ENCODE measurements around the gene IGSF3.
"Not testable (repeated sequence)": the region's sequence is repeated elsewhere in the genome, so short reads cannot be mapped to it uniquely, and the experiment has no call there.

IGSF3 gene

DNA sequence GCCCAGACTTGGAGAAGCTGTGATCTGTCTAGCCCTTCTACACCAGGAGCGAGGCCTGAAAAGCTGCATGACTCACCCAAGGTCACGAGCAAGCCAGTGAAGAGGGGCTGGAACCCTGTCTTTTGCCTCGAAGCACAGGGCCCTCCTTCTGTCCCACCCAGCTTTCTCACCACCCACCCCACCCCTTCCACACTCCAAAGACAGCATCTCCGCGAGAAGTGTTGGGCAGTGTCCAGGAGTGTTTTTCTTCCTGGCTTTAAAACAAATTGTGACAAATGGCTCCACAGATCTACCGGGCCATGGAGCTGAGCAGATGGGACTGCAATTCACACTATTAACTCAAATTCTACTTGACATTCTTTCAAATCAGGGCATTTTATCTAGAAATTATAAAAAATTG is 30.9 kb downstream of the IGSF3 start:
- H3K27ac ChIP-seq: not testable (repeated sequence)

DNA sequence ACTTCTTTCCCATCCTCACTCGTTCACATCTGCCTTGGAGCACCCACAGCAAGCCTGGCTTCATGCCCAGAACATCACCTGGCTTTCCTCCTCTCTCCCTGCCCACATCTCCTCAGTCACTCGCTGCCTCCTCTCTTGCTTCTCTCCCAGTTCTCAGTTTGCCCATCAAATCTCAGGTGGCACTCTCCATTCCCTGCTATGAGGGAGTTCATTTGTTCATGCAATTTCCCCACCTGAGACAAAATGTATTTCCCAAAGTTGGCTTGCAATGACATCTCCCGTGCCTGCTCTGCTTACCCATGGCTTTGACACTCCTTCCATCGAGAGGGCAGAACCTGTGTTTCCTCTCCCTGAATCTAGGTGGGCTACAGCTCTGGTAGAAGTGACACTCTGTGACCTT is 33.1 kb downstream of the IGSF3 start:
- H3K27ac ChIP-seq: not testable (repeated sequence)

DNA sequence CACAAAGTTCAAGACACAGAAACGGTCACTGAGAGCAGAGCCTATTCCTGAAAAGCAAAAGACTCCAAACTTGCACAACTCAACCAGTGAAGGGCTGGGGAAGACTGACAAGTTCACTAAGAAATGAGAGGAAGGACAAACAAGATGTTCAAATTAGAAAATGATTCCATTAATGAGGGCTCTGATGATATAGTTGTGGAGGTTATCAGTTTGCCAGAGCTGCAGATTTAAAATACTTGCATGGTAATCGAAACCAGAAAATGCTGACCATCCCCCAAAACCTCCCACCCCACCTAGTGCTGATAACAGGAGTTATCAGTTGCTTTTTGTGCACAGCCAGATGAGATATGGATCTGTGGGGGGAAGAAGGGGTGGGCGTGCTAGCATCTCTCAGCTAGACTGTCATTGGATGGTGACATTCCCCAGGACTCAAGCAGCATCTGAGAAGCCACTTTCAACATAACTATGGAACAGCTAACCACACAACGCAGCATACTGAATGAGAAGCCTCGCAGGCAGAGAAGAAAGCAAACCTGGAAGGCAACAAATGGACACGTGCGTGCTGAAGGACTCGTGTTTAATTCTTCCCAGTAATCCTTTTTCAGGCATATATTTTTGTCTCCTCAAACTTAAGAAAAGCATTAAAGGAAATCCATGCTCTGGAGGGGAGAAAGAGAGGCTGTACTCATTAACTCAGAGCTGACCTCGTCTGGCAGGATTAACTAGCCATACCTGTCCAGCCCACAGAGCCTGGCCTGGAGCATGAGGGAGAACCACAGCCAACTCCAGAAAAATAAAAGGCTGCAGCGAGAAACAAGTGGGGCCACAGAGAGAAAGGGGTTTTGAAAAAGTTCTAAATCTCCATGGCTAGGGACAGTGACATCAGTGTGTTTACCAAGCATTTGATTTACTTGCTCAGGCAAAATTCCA is 35.3 kb downstream of the IGSF3 start:
- H3K27ac ChIP-seq: peak overlapping the region; percentile 77

DNA sequence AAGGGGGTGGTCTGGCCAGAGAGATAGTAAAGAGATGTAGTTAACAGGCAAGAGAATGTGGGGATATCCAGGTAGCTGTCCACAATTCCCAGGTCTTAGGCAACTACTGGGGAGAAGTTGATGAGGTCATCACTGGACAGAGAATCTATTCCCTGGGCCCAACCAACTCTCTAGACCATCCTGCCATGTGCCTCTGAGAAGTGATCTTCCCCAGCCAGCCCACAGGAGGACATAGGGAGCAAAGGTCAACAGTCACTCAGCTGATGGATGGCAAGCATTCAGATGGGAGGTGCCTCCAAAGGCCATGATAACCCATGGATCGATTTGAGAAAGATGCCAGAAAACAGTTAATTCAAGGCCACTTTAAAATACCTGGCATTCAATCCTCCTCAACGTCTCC is 36.0 kb downstream of the IGSF3 start:
- H3K27ac ChIP-seq: peak overlapping the region; percentile 77

DNA sequence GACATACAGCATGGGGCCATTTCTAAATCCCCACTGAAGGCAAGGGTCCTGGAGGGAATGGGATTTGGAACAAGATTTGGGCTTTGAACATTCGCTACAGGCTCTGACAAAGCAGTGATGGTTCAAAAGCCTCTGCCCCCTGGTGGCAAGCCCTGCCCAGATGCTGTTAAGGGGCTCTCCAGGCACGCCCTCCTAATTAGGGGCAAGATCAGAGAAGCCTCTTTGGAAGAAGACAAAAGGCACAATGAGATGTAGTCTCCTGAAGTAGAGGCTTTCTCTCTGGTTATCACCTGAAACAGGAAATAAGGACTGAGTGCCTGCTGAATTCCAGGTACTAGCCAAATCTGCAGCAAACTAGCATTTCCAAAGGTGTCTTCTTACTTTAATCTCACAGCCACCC is 37.5 kb downstream of the IGSF3 start:
- H3K27ac ChIP-seq: not testable (repeated sequence)

GRCh38 chr1:116629441-116629840 is 38.1 kb downstream of the IGSF3 start:
- H3K27ac ChIP-seq: not testable (repeated sequence)

DNA sequence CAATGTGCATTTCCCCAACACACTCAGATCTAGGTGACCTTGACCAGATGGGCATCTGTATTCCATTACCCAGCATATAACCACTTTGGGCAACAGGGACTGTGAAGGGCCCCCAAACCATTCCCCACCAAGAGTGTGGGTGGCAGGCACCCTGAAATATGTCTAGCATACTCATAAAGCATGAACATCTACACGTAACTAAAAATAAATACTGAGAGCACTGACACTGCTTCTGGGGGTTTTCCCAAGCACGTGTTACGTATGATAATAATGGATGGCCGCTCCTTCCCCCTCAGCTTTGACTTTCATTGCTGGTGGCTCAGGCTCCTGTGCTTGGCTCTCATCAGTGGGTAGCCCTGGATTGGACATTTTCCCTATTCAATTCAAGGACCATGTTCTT is 39.1 kb downstream of the IGSF3 start:
- no peak for TF ChIP-seq CTCF (conservative IDR thresholded peaks at IDR 0.05)
- no peak overlapping the region for H3K27ac ChIP-seq

- peak overlapping the region; percentile 60 for H3K27ac ChIP-seq
Observed at GRCh38 chr1:116627357-116627756, 40.2 kb downstream of the IGSF3 start.

DNA sequence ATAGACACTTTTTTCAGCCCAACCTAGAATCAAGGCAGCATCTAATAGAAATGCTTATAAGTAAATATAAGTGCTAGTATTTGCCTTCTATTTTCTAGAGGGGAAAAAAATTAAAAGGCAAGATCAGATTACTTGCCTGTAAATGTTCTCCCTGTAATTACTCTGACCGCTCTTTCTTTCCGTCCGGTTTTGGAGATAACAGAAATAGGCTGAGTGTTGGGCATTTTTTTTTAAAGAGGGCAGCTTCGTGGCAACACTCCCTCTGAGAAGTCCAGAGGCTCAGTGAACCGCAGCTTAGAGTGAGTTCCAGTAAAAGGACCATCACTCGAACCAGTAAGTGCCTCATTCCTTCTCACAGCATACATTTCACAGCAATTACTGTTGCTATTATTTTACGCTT is 40.6 kb downstream of the IGSF3 start:
- H3K27ac ChIP-seq: peak overlapping the region; percentile 60

- H3K27ac ChIP-seq: not testable (repeated sequence)
Observed at GRCh38 chr1:116625155-116625554, 42.4 kb downstream of the IGSF3 start.

DNA sequence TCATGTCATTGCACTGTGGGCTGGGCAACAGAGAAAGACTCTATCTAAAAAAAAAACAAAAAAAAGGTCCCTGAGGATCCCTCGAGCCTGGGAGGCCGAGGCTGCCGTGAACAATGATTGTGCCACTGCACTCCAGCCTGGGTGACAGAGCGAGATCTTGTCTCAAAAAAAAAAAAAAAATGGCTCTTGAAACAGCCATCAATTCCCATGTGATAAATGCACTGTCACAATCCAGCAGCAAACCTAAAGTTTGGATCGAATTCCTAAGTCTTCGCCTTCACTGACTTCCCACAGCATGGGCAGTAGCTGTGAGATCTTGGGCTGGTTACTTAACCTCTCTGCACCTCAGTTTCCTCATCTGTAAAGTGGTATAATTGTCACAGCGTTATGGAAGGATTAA is 43.5 kb downstream of the IGSF3 start:
- no peak overlapping the region for H3K27ac ChIP-seq
- TF ChIP-seq CTCF (conservative IDR thresholded peaks at IDR 0.05): no peak

GRCh38 chr1:116622496-116622895 is 45.0 kb downstream of the IGSF3 start:
- not testable (repeated sequence) for H3K27ac ChIP-seq

DNA sequence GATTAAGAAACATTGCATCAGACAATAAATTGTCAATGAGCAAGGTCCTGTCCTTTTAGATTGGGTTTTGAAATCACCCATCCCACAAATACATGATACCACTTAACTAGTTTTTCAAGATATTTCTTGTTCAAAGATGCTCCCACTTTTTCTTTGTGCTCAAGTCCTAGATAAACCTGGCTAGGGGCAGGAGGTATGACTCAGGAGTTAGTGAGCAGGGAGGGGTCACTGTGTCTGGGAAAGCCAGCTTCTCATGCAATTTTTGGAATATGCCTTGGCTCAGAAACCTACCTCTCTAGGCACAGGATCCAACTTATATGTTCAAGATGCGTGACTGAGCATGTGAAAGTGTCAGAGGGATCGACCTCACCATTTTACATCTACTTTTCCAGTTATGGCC is 45.8 kb downstream of the IGSF3 start:
- not testable (repeated sequence) for H3K27ac ChIP-seq

- 0 out of 2 replicates have a peak overlapping the region, but pooled peaks have one; percentile 70 for H3K27ac ChIP-seq
Observed at GRCh38 chr1:116620392-116620791, 47.1 kb downstream of the IGSF3 start.

DNA sequence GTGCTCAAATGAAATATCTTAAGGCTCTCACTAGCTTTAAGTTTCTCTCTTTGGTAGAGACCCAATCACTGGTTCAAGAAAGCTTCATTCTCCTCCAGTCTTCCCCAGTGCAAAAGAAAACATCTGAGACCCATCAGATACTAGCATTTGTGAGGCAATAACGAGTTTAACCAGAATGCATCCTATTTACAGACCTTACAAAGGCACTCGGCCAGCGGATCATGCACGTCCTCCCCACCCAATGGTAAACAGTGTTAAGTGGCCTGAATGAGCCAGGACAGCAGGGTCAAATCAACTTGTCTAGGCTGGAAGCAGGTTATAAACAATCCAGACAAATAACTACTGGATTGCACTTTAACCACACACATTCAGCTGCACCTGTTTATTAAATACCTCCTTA is 48.4 kb downstream of the IGSF3 start:
- peak overlapping the region; percentile 70 for H3K27ac ChIP-seq

DNA sequence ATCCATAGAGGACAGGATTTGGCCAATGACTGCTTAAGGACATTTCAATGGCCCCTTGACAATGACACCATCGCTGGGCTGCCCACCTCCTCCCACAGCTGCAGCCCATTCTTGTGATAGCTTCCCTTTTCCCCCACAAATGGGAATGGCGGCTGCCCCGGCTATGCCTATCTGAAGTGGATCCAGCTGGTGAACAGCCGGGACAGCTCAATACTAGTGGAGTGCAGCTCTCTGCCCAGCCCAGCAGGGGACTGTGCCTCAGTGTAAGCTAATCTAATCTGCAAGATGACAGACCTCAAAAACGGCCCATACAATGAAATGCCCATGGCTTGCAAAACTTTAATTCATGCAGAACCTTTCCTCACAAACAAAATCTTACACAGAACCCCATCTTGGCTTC is 49.7 kb downstream of the IGSF3 start:
- not testable (repeated sequence) for H3K27ac ChIP-seq

DNA sequence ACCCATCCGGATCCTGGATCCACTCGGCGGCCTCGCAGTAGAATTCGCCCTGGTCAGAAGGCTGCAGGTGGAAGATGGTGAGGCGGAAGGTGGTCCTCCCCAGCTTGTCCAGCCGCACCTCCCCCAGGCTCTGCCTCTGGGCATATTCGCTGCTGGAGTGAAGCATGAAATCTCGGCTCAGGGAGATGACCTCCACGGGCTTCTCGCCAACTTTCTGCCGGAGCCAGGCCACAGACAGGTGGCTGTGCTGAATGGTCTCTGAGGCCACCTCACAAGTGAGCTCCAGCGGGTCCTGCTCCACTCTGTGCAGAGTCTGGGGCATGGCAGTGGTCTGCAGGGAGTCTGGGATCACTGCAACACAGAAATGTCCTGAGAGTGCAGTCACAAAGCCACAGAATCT is 53.7 kb downstream of the IGSF3 start:
- H3K27ac ChIP-seq: not testable (repeated sequence)

DNA sequence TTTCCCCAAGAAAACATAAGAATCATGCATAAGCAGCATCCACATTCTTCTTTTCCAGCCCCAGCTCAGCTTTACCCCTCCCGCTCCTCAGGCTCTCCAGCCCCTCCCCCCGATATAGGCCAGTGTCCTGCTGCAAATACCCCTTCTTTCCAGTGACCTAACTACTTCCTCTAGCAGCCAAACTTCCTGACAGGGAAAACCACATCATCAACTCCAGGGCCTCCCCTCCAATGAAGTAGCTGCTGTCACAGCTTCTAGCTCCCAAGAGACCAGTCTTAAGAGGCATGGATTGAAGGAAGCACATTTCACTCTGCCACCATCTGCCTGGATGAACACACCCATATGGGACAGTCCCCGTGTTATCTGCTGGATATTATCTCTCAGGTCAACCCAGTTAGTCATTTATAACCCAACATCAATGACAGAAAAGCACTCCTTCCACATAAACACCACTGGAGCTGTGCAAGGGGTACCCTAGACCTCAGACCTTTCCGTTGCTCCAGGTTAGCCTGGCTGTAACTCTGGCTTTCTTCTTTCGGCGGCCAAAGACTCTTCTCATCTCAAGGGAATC is 57.6 kb downstream of the IGSF3 start:
- not testable (repeated sequence) for H3K27ac ChIP-seq

GRCh38 chr1:116608841-116609240 is 58.7 kb downstream of the IGSF3 start:
- not testable (repeated sequence) for H3K27ac ChIP-seq

GRCh38 chr1:116608151-116608550 is 59.4 kb downstream of the IGSF3 start:
- not testable (repeated sequence) for H3K27ac ChIP-seq
